Mesothelial cell of epicardium (in vitro differentiated cells): Measurements from ENCODE around the gene CCDC196. TPM values are rescaled to one million over a fixed set of nuclear protein-coding genes. Genes with fewer than 3 reads are reported as not detected.

Experiments
- DNase-seq, 2 experiments: peaks; one replicate each; pipeline ENCODE4 v3.0.0; 2021; ENCODE audit warnings: low spot score in 2 of 2; ENCODE audit not compliant: unreplicated experiment in 2 of 2
- H3K27ac Mint-ChIP-seq: 2 replicates; pipeline ENCODE4 v1.8.0; 2021; ENCODE audit warnings: mixed read lengths
- H3K27me3 Mint-ChIP-seq: 2 replicates; pipeline ENCODE4 v1.8.0; 2021; ENCODE audit warnings: low read depth, mixed read lengths
- H3K36me3 Mint-ChIP-seq: 2 replicates; pipeline ENCODE4 v1.8.0; 2021; ENCODE audit warnings: mixed read lengths
- H3K4me1 Mint-ChIP-seq: 2 replicates; pipeline ENCODE4 v1.8.0; 2021; ENCODE audit warnings: mixed read lengths
- H3K4me3 Mint-ChIP-seq: 2 replicates; pipeline ENCODE4 v1.8.0; 2021; ENCODE audit warnings: mild to moderate bottlenecking, moderate library complexity, mixed read lengths
- H3K9me3 Mint-ChIP-seq: 2 replicates; pipeline ENCODE4 v1.8.0; 2021; ENCODE audit warnings: mixed read lengths
- total RNA-seq: library from RNA; stranded (reverse); gene quantifications from 3 replicates; pipeline ENCODE4 v1.2.1, GENCODE V29; 2021
- TF ChIP-seq, protein P1 (sequence below): fragments of 200-600 bp; sonication (generic); IDR thresholded peaks from one replicate; pipeline ENCODE4 v1.5.0; 2021; ENCODE audit warnings: antibody characterized with exemption; ENCODE audit not compliant: unreplicated experiment

The CCDC196 gene
- total RNA-seq, 1 donor from 2014 or later: not detected

DNA sequence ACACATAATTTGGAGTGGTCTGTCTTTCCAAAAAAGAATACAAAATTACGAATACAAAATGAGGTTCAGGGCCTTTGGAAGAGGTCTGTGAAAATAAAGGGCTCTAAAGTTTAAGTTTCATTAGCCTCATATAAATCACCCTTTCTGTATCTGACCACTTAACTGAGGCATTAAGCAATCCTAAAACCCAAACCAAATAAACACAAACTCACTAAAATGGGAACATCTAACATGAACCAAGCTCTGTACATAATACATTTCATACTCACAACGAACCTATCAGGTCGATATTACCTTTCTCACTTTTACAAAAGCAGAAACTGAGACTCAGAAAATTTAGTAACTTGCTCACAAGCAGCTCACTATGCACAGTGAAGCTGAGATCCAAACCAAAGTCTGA, 1.1 kb upstream of the CCDC196 start:
- no peaks in the 10 kb centered on the region for H3K9me3 Mint-ChIP-seq
- no peaks in the 10 kb centered on the region for H3K4me1 Mint-ChIP-seq
- peaks cover 20% of the 10 kb centered on the region for H3K27me3 Mint-ChIP-seq
- DNase-seq: no peak
- H3K36me3 Mint-ChIP-seq: no peaks in the 10 kb centered on the region
- no peak overlapping the region for H3K4me3 Mint-ChIP-seq
- TF ChIP-seq, protein P1, sequence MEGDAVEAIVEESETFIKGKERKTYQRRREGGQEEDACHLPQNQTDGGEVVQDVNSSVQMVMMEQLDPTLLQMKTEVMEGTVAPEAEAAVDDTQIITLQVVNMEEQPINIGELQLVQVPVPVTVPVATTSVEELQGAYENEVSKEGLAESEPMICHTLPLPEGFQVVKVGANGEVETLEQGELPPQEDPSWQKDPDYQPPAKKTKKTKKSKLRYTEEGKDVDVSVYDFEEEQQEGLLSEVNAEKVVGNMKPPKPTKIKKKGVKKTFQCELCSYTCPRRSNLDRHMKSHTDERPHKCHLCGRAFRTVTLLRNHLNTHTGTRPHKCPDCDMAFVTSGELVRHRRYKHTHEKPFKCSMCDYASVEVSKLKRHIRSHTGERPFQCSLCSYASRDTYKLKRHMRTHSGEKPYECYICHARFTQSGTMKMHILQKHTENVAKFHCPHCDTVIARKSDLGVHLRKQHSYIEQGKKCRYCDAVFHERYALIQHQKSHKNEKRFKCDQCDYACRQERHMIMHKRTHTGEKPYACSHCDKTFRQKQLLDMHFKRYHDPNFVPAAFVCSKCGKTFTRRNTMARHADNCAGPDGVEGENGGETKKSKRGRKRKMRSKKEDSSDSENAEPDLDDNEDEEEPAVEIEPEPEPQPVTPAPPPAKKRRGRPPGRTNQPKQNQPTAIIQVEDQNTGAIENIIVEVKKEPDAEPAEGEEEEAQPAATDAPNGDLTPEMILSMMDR: no peak
- H3K27ac Mint-ChIP-seq: no peak overlapping the region

DNA sequence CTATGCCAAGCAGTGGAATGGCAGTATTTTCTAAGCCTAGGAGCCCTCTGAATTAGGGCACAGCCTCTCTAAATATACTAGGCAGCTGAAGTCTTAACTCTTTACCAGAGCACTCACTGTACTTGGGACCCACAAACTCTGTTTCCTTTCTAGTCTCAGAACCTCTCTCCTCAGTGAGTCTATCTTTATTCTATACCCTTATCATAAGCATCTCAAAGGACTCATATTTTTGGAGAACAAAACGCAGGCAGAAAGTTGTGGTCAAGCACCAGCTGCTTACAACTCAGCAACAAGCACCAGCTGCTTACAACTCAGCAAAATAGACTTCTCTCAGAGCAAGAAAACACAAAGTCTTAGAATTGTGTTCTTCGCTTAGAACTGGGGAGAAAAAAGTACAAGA, 993 bp downstream of the CCDC196 start:
- TF ChIP-seq, protein P1: no peak
- H3K27ac Mint-ChIP-seq: no peak overlapping the region
- no peak overlapping the region for H3K4me3 Mint-ChIP-seq
- no peaks in the 10 kb centered on the region for H3K9me3 Mint-ChIP-seq
- H3K27me3 Mint-ChIP-seq: peaks cover 16% of the 10 kb centered on the region
- no peak for DNase-seq
- H3K36me3 Mint-ChIP-seq: no peaks in the 10 kb centered on the region
- no peaks in the 10 kb centered on the region for H3K4me1 Mint-ChIP-seq

DNA sequence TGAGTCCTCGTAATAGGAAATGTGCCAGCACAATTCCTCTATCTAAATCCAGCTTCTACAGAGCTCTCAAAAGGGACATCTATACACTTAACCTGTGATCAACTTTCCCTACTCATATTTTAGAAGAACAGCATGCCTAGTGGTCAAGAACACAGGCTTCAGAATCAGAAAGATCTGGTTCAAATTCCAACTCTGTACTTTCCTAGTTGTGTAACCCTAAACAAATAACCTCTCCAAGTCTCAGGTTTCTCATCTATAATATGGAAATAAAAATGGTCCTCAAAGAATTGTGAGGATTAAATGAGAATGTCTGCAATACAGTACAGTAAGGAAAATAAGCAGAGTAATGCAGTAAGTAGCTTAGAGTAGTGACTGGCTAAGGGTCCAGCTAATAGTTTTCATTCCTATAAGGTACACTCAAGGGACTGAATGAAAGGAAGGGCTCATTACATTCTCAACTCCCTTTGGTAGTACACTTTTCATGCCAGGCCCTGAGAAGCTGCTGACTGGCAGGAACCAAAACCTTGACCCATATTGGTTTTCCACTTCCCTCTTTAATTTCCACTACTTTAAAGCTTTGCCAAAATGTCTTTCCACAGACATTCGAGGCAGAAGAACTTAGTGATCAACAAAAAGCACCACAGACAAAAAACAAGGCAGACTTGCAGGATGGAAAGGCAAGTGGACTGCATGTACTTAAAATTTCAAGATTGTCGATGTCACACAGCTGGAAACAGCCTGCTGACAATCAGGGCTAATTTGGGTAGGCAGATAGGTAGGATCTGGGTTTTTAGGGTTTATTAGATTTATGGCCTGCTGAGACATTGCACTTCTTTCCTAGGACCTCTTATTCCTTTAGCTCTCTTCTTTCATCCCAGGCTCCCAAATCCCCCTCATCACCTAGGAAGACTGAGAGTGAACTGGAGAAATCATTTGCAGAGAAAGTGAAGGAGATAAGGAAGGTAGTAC, 4.3 kb downstream of the CCDC196 start:
- Mint-ChIP-seq H3K27ac (no peak overlapping the region), H3K36me3 (no peaks in the 10 kb centered on the region), H3K9me3 (no peaks in the 10 kb centered on the region), H3K4me3 (no peak overlapping the region), H3K4me1 (peaks cover 1% of the 10 kb centered on the region), H3K27me3 (peaks cover 14% of the 10 kb centered on the region)
- DNase-seq: no peak
- TF ChIP-seq, protein P1: no peak

DNA sequence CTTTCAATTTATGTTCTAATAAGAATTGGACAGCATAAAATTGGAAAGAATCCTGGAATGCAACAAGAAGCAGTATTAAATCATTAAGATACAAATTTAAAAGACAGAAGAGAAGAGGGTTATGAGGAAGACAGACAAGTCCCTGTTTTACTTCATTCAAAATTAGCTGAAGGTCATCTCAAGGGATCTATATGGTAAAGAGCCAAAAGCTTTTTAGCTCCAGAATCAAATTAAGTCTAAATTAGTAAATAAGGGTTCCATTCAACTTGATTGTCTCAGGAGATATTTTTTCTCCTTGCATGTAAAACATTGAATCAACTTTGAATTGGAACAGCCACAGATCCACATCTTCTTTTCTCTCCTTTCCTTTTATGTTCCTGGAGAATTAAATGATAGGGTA, 7.6 kb downstream of the CCDC196 start:
- no peak for DNase-seq
- Mint-ChIP-seq H3K4me1 (peaks cover 21% of the 10 kb centered on the region), H3K9me3 (no peaks in the 10 kb centered on the region), H3K27me3 (peaks cover 6% of the 10 kb centered on the region), H3K27ac (no peak overlapping the region), H3K36me3 (no peaks in the 10 kb centered on the region), H3K4me3 (no peak overlapping the region)
- TF ChIP-seq, protein P1: no peak

DNA sequence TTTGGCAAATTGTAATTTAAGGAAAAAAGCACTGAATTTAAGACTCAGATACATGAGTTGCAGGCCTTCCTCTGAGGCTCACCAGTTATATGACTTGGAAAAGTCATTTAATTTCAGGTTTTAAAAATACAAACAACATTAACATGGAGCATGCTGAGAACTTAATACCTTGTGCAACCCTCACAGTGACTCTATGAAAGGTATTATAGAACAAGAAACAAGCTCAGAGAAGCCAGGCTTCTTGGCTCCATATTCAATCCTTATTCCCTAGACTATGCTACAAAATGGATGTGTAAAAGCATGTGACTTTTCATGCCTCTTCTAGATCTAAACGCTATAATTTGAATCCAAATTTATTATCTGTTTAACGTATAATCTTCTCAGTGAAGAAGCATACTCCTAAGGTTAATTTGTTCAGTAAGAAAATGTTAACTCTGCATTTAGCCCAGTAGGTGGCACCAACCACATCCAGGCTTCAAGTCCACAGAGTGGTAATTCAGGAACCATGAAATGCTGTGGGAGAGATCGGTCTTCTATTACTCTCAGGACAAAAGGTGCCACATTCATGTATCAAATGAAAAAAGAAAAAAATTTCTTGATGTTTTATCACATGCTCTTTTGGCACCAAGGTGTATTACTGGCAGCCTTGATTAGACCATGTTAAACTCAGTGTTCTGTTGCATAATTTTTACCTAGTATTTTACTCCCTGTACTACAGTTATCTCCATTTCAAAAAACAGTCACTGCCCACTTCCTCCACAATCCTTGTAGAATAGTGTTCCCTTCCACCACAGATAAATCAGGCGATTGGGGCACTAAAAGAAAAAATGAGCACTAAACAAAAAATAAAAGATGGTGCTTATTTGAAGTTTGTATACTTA, 9.3 kb downstream of the CCDC196 start:
- TF ChIP-seq, protein P1: peak; percentile 76
- no peaks in the 10 kb centered on the region for H3K27me3 Mint-ChIP-seq
- H3K36me3 Mint-ChIP-seq: no peaks in the 10 kb centered on the region
- DNase-seq: no peak
- H3K4me3 Mint-ChIP-seq: peak overlapping the region; percentile 10
- peaks cover 25% of the 10 kb centered on the region for H3K4me1 Mint-ChIP-seq
- H3K9me3 Mint-ChIP-seq: no peaks in the 10 kb centered on the region
- no peak overlapping the region for H3K27ac Mint-ChIP-seq
